Left ventricle myocardium inferior (tissue), 1 donor: ENCODE results near the gene DSCAML1. TPM values are rescaled to one million over a fixed set of nuclear protein-coding genes. Genes with fewer than 3 reads are reported as not detected.

Experiments used
- DNase-seq: peaks from one replicate; pipeline ENCODE4 v3.0.0-alpha.2; 2020
- H3K27ac ChIP-seq: fragments of 200-600 bp; replicated peaks from 2 replicates; pipeline ENCODE4 v1.8.0; 2021
- H3K27me3 ChIP-seq: fragments of 200-600 bp; 2 replicates; pipeline ENCODE4 v1.8.0; 2021; ENCODE audit warnings: low read depth
- H3K36me3 ChIP-seq: fragments of 200-600 bp; 2 replicates; pipeline ENCODE4 v1.8.0; 2021
- H3K4me1 ChIP-seq: fragments of 200-600 bp; 2 replicates; pipeline ENCODE4 v1.8.0; 2021
- H3K4me3 ChIP-seq: fragments of 200-600 bp; 2 replicates; pipeline ENCODE4 v1.8.0; 2021; ENCODE audit warnings: mild to moderate bottlenecking, moderate library complexity
- H3K9me3 ChIP-seq: fragments of 200-600 bp; replicated peaks from 2 replicates; pipeline ENCODE4 v1.8.0; 2021
- CTCF ChIP-seq: fragments of 200-600 bp; IDR thresholded peaks from 2 replicates; pipeline ENCODE4 v1.8.0; 2021; ENCODE audit warnings: antibody characterized with exemption, mild to moderate bottlenecking, borderline replicate concordance
- intact Hi-C: fragments of 100-400 bp; cut with micrococcal nuclease; formaldehyde crosslinking; loops from one replicate; pipeline ENCODE4 v1.11.0; 2022
- total RNA-seq: library from RNA; stranded (reverse); fragmentation: NEBNext Ultra II Directional; extraction: Animal tissue kit (Norgen Biotek cat#: 25700); gene quantifications from one replicate; pipeline ENCODE4 v1.2.1, GENCODE V29; 2021
- donor health status: DM: no; HTN: yes; CAD: no; lungs with severe emphysema.

The DSCAML1 gene
- total RNA-seq, 1 donor from 2014 or later, result 0.19 TPM

- H3K27ac ChIP-seq, result no peak overlapping the region
- no peaks in the 10 kb centered on the region for H3K36me3 ChIP-seq
- peaks cover 14% of the 10 kb centered on the region for H3K27me3 ChIP-seq
- intact Hi-C loops, result no loop called here
- no peak overlapping the region for H3K4me3 ChIP-seq
- no peak for DNase-seq
- no peak for TF ChIP-seq CTCF
- H3K4me1 ChIP-seq, result no peaks in the 10 kb centered on the region
- H3K9me3 ChIP-seq, result no peaks in the 10 kb centered on the region
Observed at GRCh38 chr11:117535850-117536411, 261.1 kb downstream of the DSCAML1 start.

GRCh38 chr11:117535201-117535849, 261.7 kb downstream of the DSCAML1 start:
- Histone ChIP-seq H3K36me3 (no peaks in the 10 kb centered on the region), H3K27me3 (peaks cover 15% of the 10 kb centered on the region), H3K4me1 (no peaks in the 10 kb centered on the region), H3K27ac (no peak overlapping the region), H3K4me3 (no peak overlapping the region), H3K9me3 (no peaks in the 10 kb centered on the region)
- DNase-seq, result peak; percentile 59
- intact Hi-C loops, result no loop called here
- no peak for TF ChIP-seq CTCF

- DNase-seq, result no peak
- Histone ChIP-seq H3K36me3 (no peaks in the 10 kb centered on the region), H3K4me1 (no peaks in the 10 kb centered on the region), H3K27ac (no peak overlapping the region), H3K9me3 (no peaks in the 10 kb centered on the region), H3K4me3 (no peak overlapping the region), H3K27me3 (peaks cover 19% of the 10 kb centered on the region)
- intact Hi-C loops, result no loop called here
- TF ChIP-seq CTCF, result no peak
Observed at GRCh38 chr11:117532568-117532967, 264.4 kb downstream of the DSCAML1 start.

GRCh38 chr11:117529816-117530215, 267.2 kb downstream of the DSCAML1 start:
- intact Hi-C loops, result no loop called here
- H3K27ac ChIP-seq, result no peak overlapping the region
- no peak overlapping the region for H3K4me3 ChIP-seq
- peaks cover 7% of the 10 kb centered on the region for H3K27me3 ChIP-seq
- TF ChIP-seq CTCF, result no peak
- H3K36me3 ChIP-seq, result no peaks in the 10 kb centered on the region
- no peak for DNase-seq
- no peaks in the 10 kb centered on the region for H3K9me3 ChIP-seq
- H3K4me1 ChIP-seq, result no peaks in the 10 kb centered on the region

GRCh38 chr11:117528097-117528721, 268.8 kb downstream of the DSCAML1 start:
- no peak for TF ChIP-seq CTCF
- Histone ChIP-seq H3K4me1 (no peaks in the 10 kb centered on the region), H3K36me3 (no peaks in the 10 kb centered on the region), H3K4me3 (no peak overlapping the region), H3K9me3 (no peaks in the 10 kb centered on the region), H3K27ac (no peak overlapping the region), H3K27me3 (peaks cover 7% of the 10 kb centered on the region)
- DNase-seq, result no peak
- intact Hi-C loops, result no loop called here
